Stimulated activated effector memory CD8-positive, alpha-beta T cell treated with anti-CD3 and anti-CD28 coated beads, Interleukin-12 subunit alpha, Interleukin-12 subunit beta, amount 100 ng/mL, for 72 hours (primary cell): ENCODE data around the gene CDH3.
A peak's percentile ranks its signal among the peaks of the same experiment; 100 is the strongest.

Source experiments
- ATAC-seq: fragments of 150-1000 bp; cut with Tn5 transposase; 2 replicates; pipeline ENCODE4 v1.10.0; 2021
- DNase-seq, 2 donors: peaks; one replicate each; pipeline ENCODE4 v3.0.0; 2021 to 2022; ENCODE audit warnings: low spot score in 2 of 2
- H3K27ac Mint-ChIP-seq: one replicate; pipeline ENCODE4 v1.8.0; 2022; ENCODE audit warnings: mild to moderate bottlenecking, mixed read lengths
- H3K36me3 Mint-ChIP-seq: one replicate; pipeline ENCODE4 v1.8.0; 2022; ENCODE audit warnings: mild to moderate bottlenecking, mixed read lengths
- H3K4me1 Mint-ChIP-seq: one replicate; pipeline ENCODE4 v1.8.0; 2022; ENCODE audit warnings: mixed read lengths
- H3K4me3 Mint-ChIP-seq: one replicate; pipeline ENCODE4 v1.8.0; 2022; ENCODE audit warnings: mild to moderate bottlenecking, mixed read lengths
- H3K9me3 Mint-ChIP-seq: one replicate; pipeline ENCODE4 v1.8.0; 2022; ENCODE audit warnings: mixed read lengths

Gene CDH3

DNA sequence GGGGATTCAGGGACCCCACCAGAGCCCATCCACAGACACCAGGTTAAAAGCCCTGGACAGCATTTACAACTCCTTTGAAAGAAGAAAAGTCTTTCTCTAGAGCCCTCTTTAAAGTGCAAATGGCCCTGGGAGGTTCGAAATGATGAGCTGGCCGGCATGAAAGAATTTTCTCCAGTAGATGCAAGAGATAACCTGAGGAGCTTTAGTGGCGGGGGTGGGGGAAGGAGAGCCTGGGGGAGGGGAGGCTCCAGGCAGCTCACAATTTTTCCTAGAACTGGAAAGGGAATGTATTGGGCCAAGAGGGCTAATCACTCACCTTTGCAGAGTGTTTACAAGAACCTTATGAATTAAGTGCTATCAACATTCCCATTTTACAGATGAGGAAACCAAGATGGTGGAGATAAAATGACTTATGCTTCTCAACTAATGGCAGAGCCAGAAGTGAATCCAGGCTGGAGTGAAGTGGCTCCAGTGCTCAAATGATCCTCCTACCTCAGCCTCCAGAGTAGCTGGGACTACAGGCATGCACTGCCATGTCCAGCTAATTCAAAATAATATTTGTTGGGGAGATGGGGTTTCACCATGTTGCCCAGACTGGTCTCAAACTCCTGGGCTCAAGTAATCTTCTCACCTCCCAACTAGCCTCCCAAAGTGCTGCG, 87.8 kb downstream of the CDH3 start:
- Mint-ChIP-seq H3K36me3 (no peaks in the 10 kb centered on the region), H3K4me3 (no peak overlapping the region), H3K4me1 (peaks cover 10% of the 10 kb centered on the region), H3K9me3 (no peaks in the 10 kb centered on the region), H3K27ac (no peak overlapping the region)
- no peak for ATAC-seq
- no peak for DNase-seq

GRCh38 chr16:68733570-68733969, 88.5 kb downstream of the CDH3 start:
- no peaks in the 10 kb centered on the region for H3K9me3 Mint-ChIP-seq
- H3K27ac Mint-ChIP-seq, result no peak overlapping the region
- H3K4me3 Mint-ChIP-seq, result no peak overlapping the region
- no peaks in the 10 kb centered on the region for H3K36me3 Mint-ChIP-seq
- ATAC-seq (no peak), DNase-seq (no peak)
- H3K4me1 Mint-ChIP-seq, result peaks cover 12% of the 10 kb centered on the region

- H3K9me3 Mint-ChIP-seq, result no peaks in the 10 kb centered on the region
- H3K4me3 Mint-ChIP-seq, result no peak overlapping the region
- DNase-seq (no peak), ATAC-seq (no peak)
- no peaks in the 10 kb centered on the region for H3K36me3 Mint-ChIP-seq
- peaks cover 12% of the 10 kb centered on the region for H3K4me1 Mint-ChIP-seq
- H3K27ac Mint-ChIP-seq, result no peak overlapping the region
Measured at GRCh38 chr16:68734782-68735181, 89.7 kb downstream of the CDH3 start.

DNA sequence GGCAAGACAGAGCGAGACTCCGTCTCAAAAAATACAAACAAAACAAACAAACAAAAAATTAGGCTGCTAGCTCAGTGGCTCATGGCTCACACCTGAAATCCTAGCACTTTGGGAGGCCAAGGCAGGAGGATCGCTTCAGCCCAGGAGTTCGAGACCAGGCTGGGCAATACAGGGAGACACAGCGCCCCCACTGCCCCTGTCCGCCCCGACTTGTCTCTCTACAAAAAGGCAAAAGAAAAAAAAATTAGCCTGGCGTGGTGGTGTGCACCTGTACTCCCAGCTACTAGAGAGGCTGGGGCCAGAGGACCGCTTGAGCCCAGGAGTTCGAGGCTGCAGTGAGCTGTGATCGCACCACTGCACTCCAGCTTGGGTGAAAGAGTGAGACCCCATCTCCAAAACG, 91.5 kb downstream of the CDH3 start:
- H3K4me3 Mint-ChIP-seq, result peak overlapping the region; percentile 40
- DNase-seq (no peak), ATAC-seq (no peak)
- no peaks in the 10 kb centered on the region for H3K36me3 Mint-ChIP-seq
- H3K27ac Mint-ChIP-seq, result no peak overlapping the region
- no peaks in the 10 kb centered on the region for H3K9me3 Mint-ChIP-seq
- H3K4me1 Mint-ChIP-seq, result peaks cover 12% of the 10 kb centered on the region

- ATAC-seq (peak; percentile 62), DNase-seq (no peak)
- H3K9me3 Mint-ChIP-seq, result no peaks in the 10 kb centered on the region
- peak within 1 kb of the TSS; percentile 40 for H3K4me3 Mint-ChIP-seq
- no peaks in the 10 kb centered on the region for H3K36me3 Mint-ChIP-seq
- H3K4me1 Mint-ChIP-seq, result peaks cover 12% of the 10 kb centered on the region
- H3K27ac Mint-ChIP-seq, result no peak within 1 kb of the TSS
Measured at GRCh38 chr16:68737046-68737729, 92.1 kb downstream of the CDH3 start, which contains the start of gene CDH1. Gene CDH1 (plus strand): TSS chr16:68737292. CDS start chr16:68737416, 124 bp downstream.

DNA sequence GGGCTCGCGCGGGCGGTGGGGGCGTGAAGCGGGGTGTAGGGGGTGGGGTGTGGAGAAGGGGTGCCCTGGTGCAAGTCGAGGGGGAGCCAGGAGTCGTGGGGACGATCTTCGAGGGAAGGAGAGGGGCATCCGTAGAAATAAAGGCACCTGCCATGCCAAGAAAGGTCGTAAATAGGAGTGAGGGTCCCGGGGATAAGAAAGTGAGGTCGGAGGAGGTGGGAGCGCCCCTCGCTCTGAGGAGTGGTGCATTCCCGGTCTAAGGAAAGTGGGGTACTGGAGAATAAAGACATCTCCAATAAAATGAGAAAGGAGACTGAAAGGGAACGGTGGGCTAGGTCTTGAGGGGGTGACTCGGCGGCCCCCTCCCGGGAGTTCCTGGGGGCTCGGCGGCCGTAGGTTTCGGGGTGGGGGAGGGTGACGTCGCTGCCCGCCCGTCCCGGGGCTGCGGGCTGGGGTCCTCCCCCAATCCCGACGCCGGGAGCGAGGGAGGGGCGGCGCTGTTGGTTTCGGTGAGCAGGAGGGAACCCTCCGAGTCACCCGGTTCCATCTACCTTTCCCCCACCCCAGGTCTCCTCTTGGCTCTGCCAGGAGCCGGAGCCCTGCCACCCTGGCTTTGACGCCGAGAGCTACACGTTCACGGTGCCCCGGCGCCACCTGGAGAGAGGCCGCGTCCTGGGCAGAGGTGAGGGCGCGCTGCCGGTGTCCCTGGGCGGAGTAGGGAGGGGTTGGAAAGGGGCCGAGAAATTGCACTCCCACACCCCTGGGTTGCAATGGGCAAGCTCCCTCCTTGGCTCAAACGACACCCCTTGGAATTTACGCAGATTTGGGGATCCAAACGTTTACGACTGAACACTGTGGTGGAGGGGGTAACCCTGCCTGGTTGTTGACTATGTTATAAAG, 92.9 kb downstream of the CDH3 start:
- ATAC-seq (no peak), DNase-seq (no peak)
- no peak overlapping the region for H3K27ac Mint-ChIP-seq
- peaks cover 12% of the 10 kb centered on the region for H3K4me1 Mint-ChIP-seq
- peak overlapping the region; percentile 40 for H3K4me3 Mint-ChIP-seq
- H3K36me3 Mint-ChIP-seq, result no peaks in the 10 kb centered on the region
- H3K9me3 Mint-ChIP-seq, result no peaks in the 10 kb centered on the region

GRCh38 chr16:68739964-68740627, 95.0 kb downstream of the CDH3 start:
- no peak for ATAC-seq
- Mint-ChIP-seq H3K9me3 (no peaks in the 10 kb centered on the region), H3K4me3 (no peak overlapping the region), H3K4me1 (peaks cover 12% of the 10 kb centered on the region), H3K27ac (no peak overlapping the region), H3K36me3 (no peaks in the 10 kb centered on the region)
- DNase-seq, result no peak

- DNase-seq (no peak), ATAC-seq (no peak)
- peaks cover 12% of the 10 kb centered on the region for H3K4me1 Mint-ChIP-seq
- no peaks in the 10 kb centered on the region for H3K36me3 Mint-ChIP-seq
- H3K9me3 Mint-ChIP-seq, result no peaks in the 10 kb centered on the region
- H3K27ac Mint-ChIP-seq, result no peak overlapping the region
- no peak overlapping the region for H3K4me3 Mint-ChIP-seq
Measured at GRCh38 chr16:68740628-68741346, 95.7 kb downstream of the CDH3 start.

GRCh38 chr16:68743664-68744063, 98.6 kb downstream of the CDH3 start:
- no peak for ATAC-seq
- peak overlapping the region; percentile 21 for H3K27ac Mint-ChIP-seq
- H3K4me3 Mint-ChIP-seq, result no peak overlapping the region
- H3K36me3 Mint-ChIP-seq, result no peaks in the 10 kb centered on the region
- no peaks in the 10 kb centered on the region for H3K4me1 Mint-ChIP-seq
- no peaks in the 10 kb centered on the region for H3K9me3 Mint-ChIP-seq
- no peak for DNase-seq

DNA sequence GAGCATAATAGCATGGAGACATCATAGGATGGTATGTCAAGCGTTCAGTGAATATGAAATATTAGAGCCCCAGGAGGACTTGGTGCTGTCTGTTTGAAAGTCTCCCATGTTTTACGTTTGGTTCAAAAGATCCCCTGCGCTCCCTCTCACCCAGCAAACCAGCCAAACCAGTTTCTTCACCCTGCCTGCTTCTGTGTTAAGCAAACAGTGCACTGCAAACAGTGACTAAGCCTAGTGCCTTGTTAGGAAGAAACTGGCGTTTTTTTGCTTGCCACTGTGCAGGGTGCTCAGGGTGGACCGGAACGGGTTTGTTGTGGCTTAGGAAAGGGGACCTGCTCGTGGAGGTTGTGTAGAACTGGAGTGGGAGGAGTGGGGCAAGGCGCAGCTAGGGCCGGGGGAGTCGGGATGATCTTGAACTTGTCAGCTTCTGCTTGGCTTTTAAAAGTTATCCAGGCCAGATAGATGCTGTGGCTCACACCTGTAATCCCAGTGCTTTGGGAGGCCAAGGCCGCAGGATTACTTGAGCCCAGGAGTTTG, 99.7 kb downstream of the CDH3 start:
- Mint-ChIP-seq H3K4me3 (no peak overlapping the region), H3K4me1 (no peaks in the 10 kb centered on the region), H3K9me3 (no peaks in the 10 kb centered on the region), H3K27ac (no peak overlapping the region), H3K36me3 (no peaks in the 10 kb centered on the region)
- DNase-seq, result no peak
- no peak for ATAC-seq

- ATAC-seq, result no peak
- H3K9me3 Mint-ChIP-seq, result no peaks in the 10 kb centered on the region
- no peaks in the 10 kb centered on the region for H3K4me1 Mint-ChIP-seq
- no peak for DNase-seq
- H3K36me3 Mint-ChIP-seq, result no peaks in the 10 kb centered on the region
- H3K4me3 Mint-ChIP-seq, result no peak overlapping the region
- H3K27ac Mint-ChIP-seq, result no peak overlapping the region
Measured at GRCh38 chr16:68746951-68747350, 101.8 kb downstream of the CDH3 start.

- no peak for DNase-seq
- H3K9me3 Mint-ChIP-seq, result no peaks in the 10 kb centered on the region
Measured at GRCh38 chr16:68749432-68749831, 104.3 kb downstream of the CDH3 start.

More at GRCh38 chr16:68749432-68749831, 104.3 kb downstream of the CDH3 start:
- no peak for ATAC-seq
- H3K4me1 Mint-ChIP-seq, result peaks cover 11% of the 10 kb centered on the region
- H3K4me3 Mint-ChIP-seq, result no peak overlapping the region
- no peak overlapping the region for H3K27ac Mint-ChIP-seq
- H3K36me3 Mint-ChIP-seq, result no peaks in the 10 kb centered on the region
